Measurements from ENCODE around the gene GOLGA8B. TPM values are rescaled to one million over a fixed set of nuclear protein-coding genes. Genes with fewer than 3 reads are reported as not detected.
"Not testable (repeated sequence)": the region's sequence is repeated elsewhere in the genome, so short reads cannot be mapped to it uniquely, and the experiment has no call there.

Gene GOLGA8B
- total RNA-seq, 2 experiments from 2014 or later: 244 to 247 TPM

DNA sequence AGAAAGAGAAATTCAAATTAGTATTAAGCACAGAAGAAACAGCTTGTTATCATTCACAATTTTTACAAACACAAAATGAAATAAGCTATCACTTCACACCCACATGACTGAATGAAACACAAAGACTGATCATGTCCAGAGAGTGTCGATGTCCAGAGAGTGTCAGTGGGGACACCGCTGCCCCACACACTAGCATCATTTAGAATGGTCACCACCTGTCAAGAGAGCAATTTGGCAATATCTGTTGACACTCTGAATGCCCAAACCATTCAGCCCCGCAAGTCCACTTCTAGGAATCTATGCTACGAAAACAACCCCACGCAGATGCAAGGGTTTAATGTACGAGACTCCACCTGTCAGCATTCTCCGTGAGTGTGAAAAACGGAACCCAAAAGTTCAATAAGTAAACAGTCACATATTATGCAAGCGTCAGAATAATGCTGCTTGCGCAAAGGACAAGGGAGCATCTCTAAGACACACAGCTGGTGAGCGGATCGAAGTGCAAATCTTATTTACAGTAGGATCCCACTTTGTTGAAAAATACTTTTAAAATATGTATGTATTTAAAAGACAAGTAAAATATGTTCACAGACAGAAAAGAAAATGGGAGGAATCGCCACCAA is 11.3 kb downstream of the GOLGA8B start:
- H3K27ac Mint-ChIP-seq; DNase-seq; ATAC-seq (ENCODE audit: poor library complexity); H3K27me3 Mint-ChIP-seq; H3K9me3 Mint-ChIP-seq; H3K27me3 ChIP-seq (ENCODE audit: control insufficient read depth in 1 of 2, insufficient read depth in 2 of 2, low read length in 2 of 2); H3K36me3 ChIP-seq (ENCODE audit: insufficient read depth, low read length); intact Hi-C loops (cut with DNase I, micrococcal nuclease); H3K4me1 Mint-ChIP-seq (ENCODE audit: low read depth); H3K4me3 ChIP-seq (ENCODE audit: low read length); POLR2A ChIA-PET; H3K36me3 Mint-ChIP-seq (ENCODE audit: low read depth); H3K9me3 ChIP-seq (ENCODE audit: control insufficient read depth in 1 of 2, insufficient read depth in 1 of 2, low read length in 2 of 2); H3K4me1 ChIP-seq (ENCODE audit: insufficient read depth, low read length); H3K27ac ChIP-seq (ENCODE audit: low read depth in 1 of 2, low read length in 2 of 2); H3K4me3 Mint-ChIP-seq; CTCF ChIA-PET: not testable (repeated sequence)

DNA sequence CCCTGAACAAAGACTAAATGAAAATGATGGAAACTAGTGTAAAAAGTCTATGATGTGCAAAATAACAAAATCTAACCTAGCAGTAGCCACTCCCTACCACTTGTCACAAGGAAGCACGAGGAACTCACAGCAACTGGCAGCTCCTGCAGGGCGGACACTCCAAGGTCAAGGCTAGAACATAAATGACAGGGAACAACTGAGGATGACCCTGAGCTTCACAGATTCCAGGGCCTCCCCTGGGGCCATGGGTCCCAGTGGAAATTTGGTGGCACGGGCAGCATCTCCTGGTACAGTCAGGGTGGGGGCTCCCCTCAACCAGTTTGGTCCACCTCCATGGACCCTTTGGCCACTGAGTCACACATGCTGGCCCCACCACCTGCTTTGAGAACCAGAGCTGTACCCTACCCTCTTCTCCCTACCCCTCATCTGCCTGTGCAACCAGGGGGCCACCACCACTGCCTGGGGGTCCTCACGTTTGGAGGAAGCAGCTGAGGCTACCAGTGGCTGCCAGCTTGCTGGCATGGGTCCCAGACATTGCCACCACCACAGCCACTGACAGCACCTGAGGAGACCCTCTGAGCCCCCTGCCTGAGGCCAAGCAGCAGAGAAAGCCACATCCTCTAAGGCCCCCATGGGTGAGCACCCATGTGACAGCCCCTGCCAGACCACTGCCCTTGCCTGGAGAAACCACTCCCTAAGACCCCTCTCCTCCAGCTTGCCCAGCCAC is 13.6 kb downstream of the GOLGA8B start:
- ATAC-seq (ENCODE audit: poor library complexity); POLR2A ChIA-PET; H3K27me3 Mint-ChIP-seq; CTCF ChIA-PET; H3K4me3 ChIP-seq (ENCODE audit: low read length); H3K27ac ChIP-seq (ENCODE audit: low read depth in 1 of 2, low read length in 2 of 2); H3K4me1 Mint-ChIP-seq (ENCODE audit: low read depth); H3K9me3 Mint-ChIP-seq; H3K9me3 ChIP-seq (ENCODE audit: control insufficient read depth in 1 of 2, insufficient read depth in 1 of 2, low read length in 2 of 2); H3K27me3 ChIP-seq (ENCODE audit: control insufficient read depth in 1 of 2, insufficient read depth in 2 of 2, low read length in 2 of 2); DNase-seq; intact Hi-C loops (cut with DNase I, micrococcal nuclease); H3K36me3 ChIP-seq (ENCODE audit: insufficient read depth, low read length); H3K4me3 Mint-ChIP-seq; H3K4me1 ChIP-seq (ENCODE audit: insufficient read depth, low read length); H3K27ac Mint-ChIP-seq; H3K36me3 Mint-ChIP-seq (ENCODE audit: low read depth): not testable (repeated sequence)

DNA sequence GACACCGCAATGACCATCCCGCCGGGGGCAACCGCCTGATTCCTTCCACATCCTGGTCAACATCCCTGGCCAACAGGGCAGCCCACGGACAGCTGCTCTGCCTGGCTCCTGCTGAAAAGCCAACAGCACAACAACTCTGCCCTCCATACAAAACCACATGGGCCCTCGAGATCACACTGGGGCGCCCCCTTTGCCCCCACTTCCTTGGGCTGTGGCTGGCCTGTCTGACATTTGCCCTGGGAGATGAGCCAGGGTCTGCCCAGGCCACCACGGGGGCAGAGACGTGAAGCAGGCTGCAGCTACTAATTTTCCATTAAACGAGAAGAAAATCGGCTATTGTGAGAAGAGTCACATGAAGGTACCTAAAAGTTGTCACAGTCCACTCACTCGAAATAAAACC is 16.3 kb downstream of the GOLGA8B start:
- Mint-ChIP-seq H3K4me1 (ENCODE audit: low read depth) (peaks cover 12% of the 10 kb centered on the region), H3K36me3 (ENCODE audit: low read depth) (peaks cover 10% of the 10 kb centered on the region)
- DNase-seq; CTCF ChIA-PET; H3K9me3 ChIP-seq (ENCODE audit: control insufficient read depth in 1 of 2, insufficient read depth in 1 of 2, low read length in 2 of 2); H3K4me1 ChIP-seq (ENCODE audit: insufficient read depth, low read length); ATAC-seq (ENCODE audit: poor library complexity); H3K9me3 Mint-ChIP-seq; POLR2A ChIA-PET; H3K4me3 Mint-ChIP-seq; H3K27ac Mint-ChIP-seq; H3K27me3 ChIP-seq (ENCODE audit: control insufficient read depth in 1 of 2, insufficient read depth in 2 of 2, low read length in 2 of 2); H3K36me3 ChIP-seq (ENCODE audit: insufficient read depth, low read length); H3K27me3 Mint-ChIP-seq; H3K4me3 ChIP-seq (ENCODE audit: low read length); H3K27ac ChIP-seq (ENCODE audit: low read depth in 1 of 2, low read length in 2 of 2); intact Hi-C loops (cut with DNase I, micrococcal nuclease): not testable (repeated sequence)

DNA sequence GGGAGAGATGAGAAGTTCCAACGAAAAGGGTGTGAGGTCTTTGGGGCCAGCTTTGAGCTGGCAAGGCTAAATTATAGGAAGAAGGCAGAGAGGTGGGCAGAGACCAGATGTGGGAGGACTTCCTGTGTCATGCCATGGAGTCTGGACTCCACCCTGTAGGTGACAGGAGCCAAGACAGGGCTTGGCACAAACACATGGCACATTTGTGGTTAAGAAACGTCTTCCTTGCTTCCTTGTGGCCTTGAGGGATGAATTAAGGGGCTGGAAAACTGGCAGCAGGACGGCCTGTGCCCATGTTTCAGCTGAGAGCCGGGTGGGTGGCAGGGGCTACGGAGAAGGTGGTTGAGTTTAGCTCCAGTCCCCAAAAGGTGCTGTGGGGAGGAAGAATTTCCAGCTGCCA is 18.7 kb downstream of the GOLGA8B start:
- H3K27me3 Mint-ChIP-seq; H3K36me3 ChIP-seq (ENCODE audit: insufficient read depth, low read length); CTCF ChIA-PET; H3K4me1 ChIP-seq (ENCODE audit: insufficient read depth, low read length); ATAC-seq (ENCODE audit: poor library complexity); H3K27ac ChIP-seq (ENCODE audit: low read depth in 1 of 2, low read length in 2 of 2); intact Hi-C loops (cut with DNase I, micrococcal nuclease); H3K27me3 ChIP-seq (ENCODE audit: control insufficient read depth in 1 of 2, insufficient read depth in 2 of 2, low read length in 2 of 2); H3K9me3 ChIP-seq (ENCODE audit: control insufficient read depth in 1 of 2, insufficient read depth in 1 of 2, low read length in 2 of 2); H3K4me1 Mint-ChIP-seq (ENCODE audit: low read depth); DNase-seq; POLR2A ChIA-PET; H3K27ac Mint-ChIP-seq; H3K4me3 Mint-ChIP-seq; H3K4me3 ChIP-seq (ENCODE audit: low read length); H3K36me3 Mint-ChIP-seq (ENCODE audit: low read depth); H3K9me3 Mint-ChIP-seq: not testable (repeated sequence)

DNA sequence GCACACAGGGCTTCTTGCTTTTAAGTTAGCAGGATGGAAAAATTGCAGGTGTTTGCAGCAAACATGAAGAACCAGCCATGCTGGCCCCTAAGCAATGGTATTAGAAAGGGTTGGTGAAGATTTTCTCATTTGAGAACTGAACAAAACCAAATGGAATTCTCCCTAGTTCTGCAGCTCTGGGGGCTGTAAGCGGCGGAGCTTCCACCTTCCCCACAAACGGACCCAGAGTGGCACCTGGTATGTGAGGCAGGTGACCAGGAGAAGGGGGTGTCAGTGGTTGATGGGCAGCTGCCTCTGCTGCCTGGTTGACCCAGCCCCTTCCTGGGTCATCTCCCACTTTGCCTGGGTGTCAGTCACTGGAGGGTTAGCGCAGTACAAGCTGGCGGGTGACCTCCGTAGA is 22.6 kb downstream of the GOLGA8B start:
- H3K9me3 Mint-ChIP-seq; H3K4me3 Mint-ChIP-seq; intact Hi-C loops (cut with DNase I, micrococcal nuclease); H3K4me1 ChIP-seq (ENCODE audit: insufficient read depth, low read length); H3K27me3 Mint-ChIP-seq; H3K27me3 ChIP-seq (ENCODE audit: control insufficient read depth in 1 of 2, insufficient read depth in 2 of 2, low read length in 2 of 2); H3K27ac Mint-ChIP-seq; H3K9me3 ChIP-seq (ENCODE audit: control insufficient read depth in 1 of 2, insufficient read depth in 1 of 2, low read length in 2 of 2); CTCF ChIA-PET; POLR2A ChIA-PET; H3K4me1 Mint-ChIP-seq (ENCODE audit: low read depth); H3K4me3 ChIP-seq (ENCODE audit: low read length); H3K36me3 ChIP-seq (ENCODE audit: insufficient read depth, low read length); DNase-seq; H3K27ac ChIP-seq (ENCODE audit: low read depth in 1 of 2, low read length in 2 of 2); H3K36me3 Mint-ChIP-seq (ENCODE audit: low read depth); ATAC-seq (ENCODE audit: poor library complexity): not testable (repeated sequence)

DNA sequence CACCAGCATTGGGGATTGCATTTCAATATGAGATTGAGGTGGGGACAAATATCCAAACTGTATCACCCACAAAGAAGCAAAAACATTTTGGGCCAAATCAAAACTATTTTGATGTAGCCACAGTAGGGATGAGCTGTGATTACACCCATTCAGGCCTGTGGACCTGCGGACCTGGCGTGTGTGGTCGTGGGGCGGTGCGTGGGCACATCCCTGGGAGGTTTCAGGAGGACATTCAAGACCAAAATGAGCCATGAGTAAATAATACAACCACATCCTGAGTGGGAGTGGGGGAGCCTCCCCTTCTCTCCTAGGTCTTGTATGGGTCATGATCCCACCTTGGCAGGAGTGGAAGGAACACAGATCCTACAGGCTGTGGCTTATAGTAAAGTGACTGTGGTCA is 23.7 kb downstream of the GOLGA8B start:
- H3K4me3 ChIP-seq (ENCODE audit: low read length); H3K27me3 ChIP-seq (ENCODE audit: control insufficient read depth in 1 of 2, insufficient read depth in 2 of 2, low read length in 2 of 2); H3K36me3 ChIP-seq (ENCODE audit: insufficient read depth, low read length); H3K4me1 Mint-ChIP-seq (ENCODE audit: low read depth); H3K9me3 ChIP-seq (ENCODE audit: control insufficient read depth in 1 of 2, insufficient read depth in 1 of 2, low read length in 2 of 2); intact Hi-C loops (cut with DNase I, micrococcal nuclease); POLR2A ChIA-PET; H3K27ac Mint-ChIP-seq; CTCF ChIA-PET; H3K27ac ChIP-seq (ENCODE audit: low read depth in 1 of 2, low read length in 2 of 2); H3K4me3 Mint-ChIP-seq; H3K9me3 Mint-ChIP-seq; H3K4me1 ChIP-seq (ENCODE audit: insufficient read depth, low read length); DNase-seq; ATAC-seq (ENCODE audit: poor library complexity); H3K27me3 Mint-ChIP-seq; H3K36me3 Mint-ChIP-seq (ENCODE audit: low read depth): not testable (repeated sequence)

DNA sequence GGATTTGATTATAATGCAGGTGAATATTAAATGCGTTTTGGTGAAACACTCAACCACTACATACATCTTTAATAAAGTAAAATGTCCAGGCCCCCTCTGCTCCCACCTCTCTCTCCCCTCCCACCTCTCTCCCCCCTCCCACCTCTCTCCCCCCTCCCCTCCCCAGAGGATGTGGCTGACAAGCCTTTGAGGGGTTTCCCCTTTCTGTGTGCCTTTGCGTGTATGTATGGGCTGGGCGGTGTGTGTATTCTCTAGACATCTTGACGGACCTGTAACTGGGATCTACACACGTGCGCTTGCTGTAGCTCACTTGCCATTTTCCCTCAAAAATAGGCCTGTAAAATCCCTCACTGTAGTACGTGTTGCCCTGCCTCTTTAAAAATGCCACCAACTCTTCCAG is 28.3 kb downstream of the GOLGA8B start:
- H3K27ac ChIP-seq (ENCODE audit: low read depth in 1 of 2, low read length in 2 of 2); H3K9me3 Mint-ChIP-seq; H3K4me3 Mint-ChIP-seq; H3K4me1 Mint-ChIP-seq (ENCODE audit: low read depth); H3K4me3 ChIP-seq (ENCODE audit: low read length); H3K4me1 ChIP-seq (ENCODE audit: insufficient read depth, low read length); H3K27me3 Mint-ChIP-seq; H3K27ac Mint-ChIP-seq; CTCF ChIA-PET; DNase-seq; intact Hi-C loops (cut with DNase I, micrococcal nuclease); H3K36me3 Mint-ChIP-seq (ENCODE audit: low read depth); ATAC-seq (ENCODE audit: poor library complexity); H3K27me3 ChIP-seq (ENCODE audit: control insufficient read depth in 1 of 2, insufficient read depth in 2 of 2, low read length in 2 of 2); H3K9me3 ChIP-seq (ENCODE audit: control insufficient read depth in 1 of 2, insufficient read depth in 1 of 2, low read length in 2 of 2); H3K36me3 ChIP-seq (ENCODE audit: insufficient read depth, low read length); POLR2A ChIA-PET: not testable (repeated sequence)

Data from CD4-positive, alpha-beta T cell (primary cell).